ENCODE results near the gene NTS.

DNA sequence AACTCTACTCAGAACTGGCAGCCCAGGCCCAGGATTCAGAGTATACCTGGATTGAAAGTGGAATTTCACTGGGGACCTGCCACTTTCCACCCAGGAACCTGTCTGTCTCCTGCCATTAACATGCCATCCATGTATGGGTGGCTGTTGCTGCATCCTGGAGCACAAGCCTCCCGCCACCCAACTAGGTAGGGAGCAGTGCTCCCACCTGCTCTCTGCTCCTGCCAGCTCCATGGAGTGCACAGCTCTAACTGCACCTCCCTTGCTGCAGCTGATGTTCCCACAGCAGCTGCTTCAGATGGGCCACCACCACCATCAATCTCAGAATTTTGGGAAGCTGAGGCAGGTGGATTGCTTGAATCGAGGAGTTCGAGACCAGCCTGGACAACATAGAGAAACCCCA, 17.1 kb upstream of the NTS start:
- TF ChIP-seq, protein P1, sequence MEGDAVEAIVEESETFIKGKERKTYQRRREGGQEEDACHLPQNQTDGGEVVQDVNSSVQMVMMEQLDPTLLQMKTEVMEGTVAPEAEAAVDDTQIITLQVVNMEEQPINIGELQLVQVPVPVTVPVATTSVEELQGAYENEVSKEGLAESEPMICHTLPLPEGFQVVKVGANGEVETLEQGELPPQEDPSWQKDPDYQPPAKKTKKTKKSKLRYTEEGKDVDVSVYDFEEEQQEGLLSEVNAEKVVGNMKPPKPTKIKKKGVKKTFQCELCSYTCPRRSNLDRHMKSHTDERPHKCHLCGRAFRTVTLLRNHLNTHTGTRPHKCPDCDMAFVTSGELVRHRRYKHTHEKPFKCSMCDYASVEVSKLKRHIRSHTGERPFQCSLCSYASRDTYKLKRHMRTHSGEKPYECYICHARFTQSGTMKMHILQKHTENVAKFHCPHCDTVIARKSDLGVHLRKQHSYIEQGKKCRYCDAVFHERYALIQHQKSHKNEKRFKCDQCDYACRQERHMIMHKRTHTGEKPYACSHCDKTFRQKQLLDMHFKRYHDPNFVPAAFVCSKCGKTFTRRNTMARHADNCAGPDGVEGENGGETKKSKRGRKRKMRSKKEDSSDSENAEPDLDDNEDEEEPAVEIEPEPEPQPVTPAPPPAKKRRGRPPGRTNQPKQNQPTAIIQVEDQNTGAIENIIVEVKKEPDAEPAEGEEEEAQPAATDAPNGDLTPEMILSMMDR (IDR thresholded peaks at IDR 0.05) = no peak
- no peak for TF ChIP-seq POLR2A (IDR thresholded peaks at IDR 0.05)

Measured in right lobe of liver (tissue), 4 donors.